Limb (tissue), 2 donors: ENCODE results near the gene SLC34A1.

ENCODE experiments used
- DNase-seq, 2 donors: peaks; one replicate each; pipeline ENCODE4 v3.0.0-alpha.2; 2016; ENCODE audit errors: extremely low spot score in 2 of 2

The SLC34A1 gene

GRCh38 chr5:177431317-177432142 is 47.3 kb downstream of the SLC34A1 start:
- no peak for DNase-seq

GRCh38 chr5:177432143-177432838 is 48.1 kb downstream of the SLC34A1 start:
- DNase-seq: no peak

- no peak for DNase-seq
Observed at GRCh38 chr5:177432839-177433657, 48.8 kb downstream of the SLC34A1 start.

GRCh38 chr5:177433658-177434217 is 49.5 kb downstream of the SLC34A1 start:
- DNase-seq: no peak

DNA sequence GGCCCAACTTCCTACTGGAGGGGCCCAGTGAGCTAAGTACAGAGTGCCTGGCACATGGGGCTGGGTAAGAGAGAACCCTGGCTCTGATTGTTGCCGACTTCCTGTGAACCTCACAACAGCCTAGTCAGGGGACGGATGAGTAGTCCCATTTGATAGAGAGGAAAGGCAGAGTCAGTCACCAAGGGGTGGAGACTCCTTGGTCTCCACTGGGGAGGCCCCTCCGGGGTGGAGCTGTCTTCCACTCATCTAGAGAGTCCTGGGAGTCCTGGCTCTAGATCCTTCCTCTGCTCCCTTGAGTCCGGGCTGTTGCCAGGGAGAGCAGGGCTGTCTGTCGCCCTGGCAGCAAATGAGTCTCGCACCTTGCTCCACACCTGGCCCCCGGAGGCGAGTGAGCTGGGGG is 50.2 kb downstream of the SLC34A1 start:
- DNase-seq: no peak

- no peak for DNase-seq
Observed at GRCh38 chr5:177434942-177435738, 50.9 kb downstream of the SLC34A1 start.

- DNase-seq: no peak
Observed at GRCh38 chr5:177435847-177436536, 51.8 kb downstream of the SLC34A1 start.

- no peak for DNase-seq
Observed at GRCh38 chr5:177437623-177438022, 53.4 kb downstream of the SLC34A1 start.

DNA sequence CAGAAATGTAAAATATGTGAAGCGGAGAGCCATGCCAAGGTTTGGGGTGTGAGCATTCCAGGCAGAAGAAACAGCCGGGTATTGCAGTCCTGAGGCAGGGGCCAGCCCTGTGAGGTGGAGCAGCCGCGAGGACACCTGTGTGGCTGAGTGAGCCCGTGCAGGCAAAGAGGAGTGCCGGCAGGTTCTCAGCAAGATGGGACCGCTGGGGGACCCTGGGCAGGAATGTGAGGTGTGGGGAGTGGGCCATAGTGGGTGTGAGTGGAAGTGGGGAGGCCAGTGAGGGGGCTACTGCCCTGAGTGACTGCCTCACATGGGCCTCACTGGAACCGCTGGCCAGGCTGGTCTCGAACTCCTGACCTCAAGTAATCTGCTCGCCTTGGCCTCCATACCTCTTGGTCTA is 54.2 kb downstream of the SLC34A1 start:
- no peak for DNase-seq

GRCh38 chr5:177439518-177440053 is 55.4 kb downstream of the SLC34A1 start:
- DNase-seq: no peak

DNA sequence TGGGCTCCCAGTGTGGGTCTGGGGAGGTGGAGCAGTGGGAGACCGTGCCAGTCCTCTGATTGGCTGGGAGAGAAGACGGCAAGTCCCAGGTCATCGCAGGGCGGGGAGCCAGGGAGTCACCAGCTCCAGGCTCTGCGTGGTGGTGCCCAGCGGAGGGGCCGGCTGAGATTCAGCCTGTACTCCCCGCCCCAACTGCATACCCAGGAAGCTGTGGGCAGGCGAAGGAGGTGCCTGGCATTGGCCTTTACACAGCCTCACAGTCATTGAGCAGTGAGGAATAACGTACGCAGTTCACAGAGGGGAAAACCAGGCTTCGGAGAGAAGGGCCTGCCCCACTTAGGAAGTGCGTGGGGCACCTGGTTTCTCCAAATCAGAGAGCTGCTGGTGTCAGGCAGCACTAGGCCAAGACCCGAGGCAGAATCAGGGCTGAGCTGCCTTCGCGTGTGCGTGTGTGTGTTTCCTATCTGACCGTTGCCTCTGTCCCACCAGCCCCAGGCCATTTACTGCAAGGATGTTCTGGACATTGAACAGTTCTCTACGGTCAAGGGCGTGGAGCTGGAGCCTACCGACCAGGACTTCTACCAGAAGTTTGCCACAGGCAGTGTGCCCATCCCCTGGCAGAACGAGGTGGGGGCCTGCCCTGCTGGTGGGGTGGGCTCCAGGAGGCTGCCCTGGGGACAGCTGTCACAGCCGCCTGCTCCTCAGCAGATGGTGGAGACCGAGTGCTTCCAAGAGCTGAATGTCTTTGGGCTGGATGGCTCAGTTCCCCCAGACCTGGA is 56.2 kb downstream of the SLC34A1 start:
- DNase-seq: no peak

- no peak for DNase-seq
Observed at GRCh38 chr5:177440990-177441780, 57.0 kb downstream of the SLC34A1 start.

DNA sequence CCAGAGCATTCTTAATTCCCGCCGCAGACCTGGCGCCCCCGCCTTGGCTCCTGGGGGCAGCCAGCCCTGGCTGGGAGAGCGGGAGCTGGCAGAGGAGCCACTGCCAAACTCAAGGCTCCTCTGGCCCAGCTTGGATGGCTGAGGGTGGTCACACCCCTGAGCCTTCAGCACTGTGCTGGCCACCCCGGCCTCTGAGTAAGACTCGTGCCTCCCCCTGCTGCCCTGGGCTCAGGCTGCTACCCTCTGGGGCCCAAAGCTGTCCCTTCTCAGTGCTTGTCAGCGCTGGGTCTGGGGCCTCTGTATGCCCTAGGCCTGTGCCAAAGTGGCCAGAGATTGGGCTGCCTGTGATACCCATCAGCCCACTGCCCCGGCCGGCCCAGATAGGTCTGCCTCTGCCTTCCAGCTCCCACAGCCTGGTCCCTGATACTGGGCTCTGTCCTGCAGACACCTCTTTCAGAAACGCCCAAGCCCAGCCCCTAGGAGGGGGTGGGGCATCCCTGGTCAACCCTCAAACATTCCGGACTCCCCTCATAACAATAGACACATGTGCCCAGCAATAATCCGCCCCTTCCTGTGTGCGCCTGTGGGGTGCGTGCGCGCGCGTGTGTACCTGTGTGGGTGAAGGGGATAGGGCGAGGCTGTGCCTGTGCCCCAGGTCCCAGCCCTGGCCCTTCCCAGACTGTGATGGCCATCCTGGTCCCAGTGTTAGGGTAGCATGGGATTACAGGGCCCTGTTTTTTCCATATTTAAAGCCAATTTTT is 58.0 kb downstream of the SLC34A1 start:
- no peak for DNase-seq

DNA sequence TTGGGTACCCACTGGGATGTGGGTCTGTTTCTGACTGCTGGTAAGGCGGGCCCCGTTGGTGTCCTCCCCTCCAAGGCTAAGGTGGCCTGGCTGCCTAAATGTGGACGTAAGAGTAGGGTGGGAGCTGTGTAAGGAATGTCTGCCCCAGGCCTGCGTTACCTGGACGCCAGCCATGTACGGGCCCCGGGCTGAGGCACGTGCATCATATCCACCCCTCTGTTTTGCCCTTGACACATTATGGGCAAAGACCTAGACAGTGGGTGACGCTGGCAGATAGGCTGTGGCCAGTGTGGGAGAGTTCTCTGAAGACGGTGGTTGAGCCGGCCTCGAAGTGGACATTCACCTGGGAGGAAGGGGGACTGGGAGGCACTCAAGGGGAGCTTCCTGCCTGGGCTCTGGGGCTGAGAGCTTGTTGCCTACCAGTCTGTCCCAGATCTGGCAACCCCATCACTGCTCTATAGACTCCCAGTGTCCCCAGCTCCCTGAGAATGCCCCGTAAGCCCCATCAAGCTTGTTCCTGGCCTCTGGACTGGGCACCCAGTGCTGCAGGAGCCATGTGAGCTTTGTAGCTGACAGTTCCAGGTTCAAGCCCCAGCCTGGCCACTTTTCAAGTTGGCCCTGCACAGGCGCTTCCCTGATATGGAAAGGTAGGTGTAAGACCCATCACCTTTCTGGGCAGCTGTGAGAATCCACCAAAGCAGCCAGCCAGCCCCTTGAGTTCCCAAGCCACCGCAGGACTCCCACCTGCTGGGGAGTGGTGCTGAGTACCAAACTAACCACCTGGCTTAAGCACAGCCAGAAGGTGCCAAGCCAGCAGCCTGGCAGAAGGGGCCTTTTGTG is 59.1 kb downstream of the SLC34A1 start:
- DNase-seq: no peak

DNA sequence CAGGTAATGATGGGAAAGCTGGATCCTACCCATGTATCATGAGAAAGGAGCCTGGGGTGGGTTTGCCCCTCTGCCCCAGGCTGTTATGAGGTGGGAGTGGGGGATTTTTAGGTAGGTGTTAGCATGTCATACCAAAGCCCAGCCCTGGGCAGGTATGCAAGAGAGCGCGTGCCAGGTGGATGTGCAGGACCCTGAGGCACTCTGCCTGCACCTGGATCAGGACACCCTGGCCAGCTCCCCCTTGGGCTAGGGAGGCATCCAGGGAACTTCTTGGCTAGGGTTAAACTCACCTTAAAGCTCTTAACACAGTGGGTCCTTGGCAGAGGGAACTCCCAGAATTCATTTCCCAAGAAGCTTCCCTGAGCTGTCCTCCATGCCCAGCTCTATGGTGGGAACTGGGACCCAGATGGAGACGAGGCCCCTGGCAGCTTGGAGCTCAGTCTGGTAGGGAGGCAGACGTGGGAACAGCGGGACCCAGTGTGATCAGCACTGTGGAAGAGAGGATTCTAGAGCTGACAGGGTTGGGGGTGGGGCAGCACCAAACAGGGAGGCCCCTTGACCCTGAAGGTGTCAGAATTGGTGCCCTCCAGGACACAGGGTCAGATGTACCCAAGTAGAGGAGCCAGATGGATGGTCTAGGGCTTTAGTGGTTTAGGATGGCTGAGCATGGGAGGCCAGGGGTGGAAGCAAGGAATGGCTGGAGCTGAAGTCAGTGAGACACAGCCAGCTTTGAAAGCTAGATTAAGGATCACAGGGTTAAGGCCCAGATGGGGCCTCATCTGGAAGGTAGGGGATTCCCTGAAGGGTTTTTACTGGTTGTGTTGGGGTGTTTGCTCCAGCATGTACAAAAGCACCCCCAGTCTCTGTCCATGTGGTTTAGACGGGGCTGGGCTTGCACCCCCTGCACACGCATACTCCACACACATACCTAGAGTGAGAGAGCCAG is 60.1 kb downstream of the SLC34A1 start:
- no peak for DNase-seq
